Thyroid gland (tissue), 4 donors: Measurements from ENCODE around the gene MTAP. TPM values are rescaled to one million over a fixed set of nuclear protein-coding genes. Genes with fewer than 3 reads are reported as not detected.
A peak's percentile ranks its signal among the peaks of the same experiment; 100 is the strongest.

Experiments
- DNase-seq, 2 donors: peaks; one replicate each; pipeline ENCODE4 v3.0.0-alpha.2; 2019
- H3K27ac ChIP-seq, 3 donors: fragments of 200-600 bp; sonication (generic); 1 replicate in 2 of 3; 2 replicates in 1 of 3; pipeline ENCODE4 v1.5.1; 2016 to 2019; ENCODE audit warnings: mild to moderate bottlenecking in 1 of 3, moderate library complexity in 1 of 3
- H3K27me3 ChIP-seq: fragments of 200-600 bp; sonication (generic); one replicate; pipeline ENCODE4 v1.5.1; 2019
- H3K36me3 ChIP-seq, 2 donors: fragments of 200-600 bp; sonication (generic); one replicate each; pipeline ENCODE4 v1.5.1; 2016 to 2019
- H3K4me1 ChIP-seq, 2 donors: fragments of 200-600 bp; sonication (generic); one replicate each; pipeline ENCODE4 v1.5.1; 2017 to 2019
- H3K4me3 ChIP-seq, 3 donors: fragments of 200-600 bp; sonication (generic); replicated peaks in 1 of 3; 1 replicate in 2 of 3; 2 replicates in 1 of 3; pipeline ENCODE4 v1.5.1; 2016; ENCODE audit warnings: mild to moderate bottlenecking in 1 of 3
- H3K9me3 ChIP-seq: fragments of 200-600 bp; sonication (generic); one replicate; pipeline ENCODE4 v1.5.1; 2017
- CTCF ChIP-seq, 6 experiments: fragments of 200-600 bp in 3 of 6; fragments of 450-650 bp in 3 of 6; sonication (generic) in 3 of 6; IDR thresholded peaks; one replicate each; pipeline ENCODE4 v1.5.1; 2016 to 2019; ENCODE audit warnings: antibody characterized with exemption in 6 of 6, mild to moderate bottlenecking in 2 of 6, inconsistent platforms in 1 of 6, moderate library complexity in 1 of 6
- POLR2A ChIP-seq, 2 donors: fragments of 450-650 bp; IDR thresholded peaks; one replicate each; pipeline ENCODE4 v1.6.1; 2017; ENCODE audit warnings: antibody characterized with exemption in 2 of 2, mild to moderate bottlenecking in 2 of 2, moderate library complexity in 1 of 2
- WGBS, 2 donors: methylation state at CpG; one replicate each; pipeline ENCODE4 v1.1.5; 2017; 5-methylcytosine and 5-hydroxymethylcytosine counted together
- intact Hi-C: fragments of 100-400 bp; cut with DNase I; formaldehyde crosslinking; loops from one replicate; pipeline ENCODE4 v1.15.1; 2023
- total RNA-seq, 4 donors: library from RNA; depleted of rRNA; stranded (reverse); fragments of >200 nt; gene quantifications; one replicate each; pipeline ENCODE4 v1.2.3, GENCODE V29; 2016

MTAP gene
- total RNA-seq, 4 donors from 2014 or later, result 17.1 to 24.2 (median 19.1) TPM

GRCh38 chr9:21964925-21965385, 162.5 kb downstream of the MTAP start:
- TF ChIP-seq POLR2A (IDR thresholded peaks at IDR 0.05) (no peak), CTCF (IDR thresholded peaks at IDR 0.05) (no peak)
- intact Hi-C loops, result no loop called here
- Histone ChIP-seq H3K27ac (no peak overlapping the region), H3K9me3 (no peaks in the 10 kb centered on the region), H3K36me3 (no peaks in the 10 kb centered on the region), H3K4me3 (no peak overlapping the region), H3K27me3 (peaks cover 46% of the 10 kb centered on the region), H3K4me1 (peaks cover 5 to 9% of the 10 kb centered on the region in 2 donors)
- 4 to 5% methylated on average over 28 to 29 of the region's 29 CpGs for WGBS, 2 donors
- no peak for DNase-seq

GRCh38 chr9:21965401-21965951, 163.0 kb downstream of the MTAP start:
- peak in 1 of 2 donors; percentile 22 for DNase-seq
- WGBS, 2 donors, result 3% methylated on average over 30 of the region's 30 CpGs
- peaks cover 5 to 9% of the 10 kb centered on the region in 2 donors for H3K4me1 ChIP-seq
- TF ChIP-seq POLR2A (IDR thresholded peaks at IDR 0.05) (no peak), CTCF (IDR thresholded peaks at IDR 0.05) (peak in 1 of 6 experiments; percentile 10)
- H3K4me3 ChIP-seq, result no peak overlapping the region
- H3K36me3 ChIP-seq, result no peaks in the 10 kb centered on the region
- no peaks in the 10 kb centered on the region for H3K9me3 ChIP-seq
- no peak overlapping the region for H3K27ac ChIP-seq
- peaks cover 50% of the 10 kb centered on the region for H3K27me3 ChIP-seq
- intact Hi-C loops, result no loop called here

- no peaks in the 10 kb centered on the region for H3K36me3 ChIP-seq
- no peaks in the 10 kb centered on the region for H3K9me3 ChIP-seq
- H3K27me3 ChIP-seq, result peaks cover 58% of the 10 kb centered on the region
- H3K4me1 ChIP-seq, result peaks cover 5 to 14% of the 10 kb centered on the region in 2 donors
- WGBS, 2 donors, result 17 to 19% methylated on average over 15 of the region's 15 CpGs
- H3K27ac ChIP-seq, result no peak overlapping the region
- no peak for DNase-seq
- no peak overlapping the region for H3K4me3 ChIP-seq
- TF ChIP-seq CTCF (IDR thresholded peaks at IDR 0.05), result no peak
- no peak for TF ChIP-seq POLR2A (IDR thresholded peaks at IDR 0.05)
- intact Hi-C loops, result no loop called here
These were observed 163.9 kb downstream of the MTAP start for GRCh38 chr9:21966140-21966851.

GRCh38 chr9:21967169-21967568, 164.7 kb downstream of the MTAP start:
- TF ChIP-seq CTCF (IDR thresholded peaks at IDR 0.05) (no peak), POLR2A (IDR thresholded peaks at IDR 0.05) (no peak)
- WGBS, 2 donors, result 10 to 15% methylated on average over 19 of the region's 19 CpGs
- peaks cover 5 to 14% of the 10 kb centered on the region in 2 donors for H3K4me1 ChIP-seq
- H3K4me3 ChIP-seq, result no peak overlapping the region
- intact Hi-C loops, result no loop called here
- peaks cover 67% of the 10 kb centered on the region for H3K27me3 ChIP-seq
- H3K36me3 ChIP-seq, result no peaks in the 10 kb centered on the region
- DNase-seq, result no peak
- H3K9me3 ChIP-seq, result no peaks in the 10 kb centered on the region
- no peak overlapping the region for H3K27ac ChIP-seq

- no peak for DNase-seq
- H3K4me1 ChIP-seq, result peaks cover 5 to 14% of the 10 kb centered on the region in 2 donors
- H3K9me3 ChIP-seq, result no peaks in the 10 kb centered on the region
- H3K4me3 ChIP-seq, result no peak overlapping the region
- H3K27ac ChIP-seq, result no peak overlapping the region
- H3K27me3 ChIP-seq, result peaks cover 71% of the 10 kb centered on the region
- 21 to 25% methylated on average over 10 of the region's 10 CpGs for WGBS, 2 donors
- no peaks in the 10 kb centered on the region for H3K36me3 ChIP-seq
- no peak for TF ChIP-seq POLR2A (IDR thresholded peaks at IDR 0.05)
- no peak for TF ChIP-seq CTCF (IDR thresholded peaks at IDR 0.05)
- intact Hi-C loops, result no loop called here
These were observed 165.3 kb downstream of the MTAP start for GRCh38 chr9:21967702-21968101.
